Measurements from ENCODE around the gene OBP2A.

- no peak for TF ChIP-seq MAX (IDR thresholded peaks at IDR 0.05)
- TF ChIP-seq CEBPB (IDR thresholded peaks at IDR 0.05): no peak
- TF ChIP-seq EP300 (IDR thresholded peaks at IDR 0.05; ENCODE audit: borderline replicate concordance): no peak
- TF ChIP-seq CREB1 (IDR thresholded peaks at IDR 0.05; ENCODE audit: low read depth): no peak
- TF ChIP-seq NFIC (IDR thresholded peaks at IDR 0.05): no peak
- TF ChIP-seq TAF1 (IDR thresholded peaks at IDR 0.05; ENCODE audit: low read depth): no peak
- no peak for TF ChIP-seq TCF12 (IDR thresholded peaks at IDR 0.05; ENCODE audit: low read depth)
- no peak for TF ChIP-seq TEAD4 (IDR thresholded peaks at IDR 0.05)
- no peak for TF ChIP-seq FOXM1 (IDR thresholded peaks at IDR 0.05; ENCODE audit: borderline replicate concordance, low read depth)
- no peak for TF ChIP-seq YY1 (IDR thresholded peaks at IDR 0.05; ENCODE audit: low read depth)
- TF ChIP-seq EGR1 (IDR thresholded peaks at IDR 0.05): no peak
- TF ChIP-seq, protein P1, sequence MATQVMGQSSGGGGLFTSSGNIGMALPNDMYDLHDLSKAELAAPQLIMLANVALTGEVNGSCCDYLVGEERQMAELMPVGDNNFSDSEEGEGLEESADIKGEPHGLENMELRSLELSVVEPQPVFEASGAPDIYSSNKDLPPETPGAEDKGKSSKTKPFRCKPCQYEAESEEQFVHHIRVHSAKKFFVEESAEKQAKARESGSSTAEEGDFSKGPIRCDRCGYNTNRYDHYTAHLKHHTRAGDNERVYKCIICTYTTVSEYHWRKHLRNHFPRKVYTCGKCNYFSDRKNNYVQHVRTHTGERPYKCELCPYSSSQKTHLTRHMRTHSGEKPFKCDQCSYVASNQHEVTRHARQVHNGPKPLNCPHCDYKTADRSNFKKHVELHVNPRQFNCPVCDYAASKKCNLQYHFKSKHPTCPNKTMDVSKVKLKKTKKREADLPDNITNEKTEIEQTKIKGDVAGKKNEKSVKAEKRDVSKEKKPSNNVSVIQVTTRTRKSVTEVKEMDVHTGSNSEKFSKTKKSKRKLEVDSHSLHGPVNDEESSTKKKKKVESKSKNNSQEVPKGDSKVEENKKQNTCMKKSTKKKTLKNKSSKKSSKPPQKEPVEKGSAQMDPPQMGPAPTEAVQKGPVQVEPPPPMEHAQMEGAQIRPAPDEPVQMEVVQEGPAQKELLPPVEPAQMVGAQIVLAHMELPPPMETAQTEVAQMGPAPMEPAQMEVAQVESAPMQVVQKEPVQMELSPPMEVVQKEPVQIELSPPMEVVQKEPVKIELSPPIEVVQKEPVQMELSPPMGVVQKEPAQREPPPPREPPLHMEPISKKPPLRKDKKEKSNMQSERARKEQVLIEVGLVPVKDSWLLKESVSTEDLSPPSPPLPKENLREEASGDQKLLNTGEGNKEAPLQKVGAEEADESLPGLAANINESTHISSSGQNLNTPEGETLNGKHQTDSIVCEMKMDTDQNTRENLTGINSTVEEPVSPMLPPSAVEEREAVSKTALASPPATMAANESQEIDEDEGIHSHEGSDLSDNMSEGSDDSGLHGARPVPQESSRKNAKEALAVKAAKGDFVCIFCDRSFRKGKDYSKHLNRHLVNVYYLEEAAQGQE (IDR thresholded peaks at IDR 0.05; ENCODE audit: low read depth): no peak
- no peak for TF ChIP-seq USF1 (IDR thresholded peaks at IDR 0.05)
Observed at GRCh38 chr9:135547756-135548736, 2.1 kb downstream of the OBP2A start.
